ENCODE results near the gene TMC6. TPM values are rescaled to one million over a fixed set of nuclear protein-coding genes. Genes with fewer than 3 reads are reported as not detected.
A peak's percentile ranks its signal among the peaks of the same experiment; 100 is the strongest.

Gene TMC6
- total RNA-seq, 1 donor from 2014 or later = 265 TPM

GRCh38 chr17:78111016-78111726 lies 17.4 kb downstream of the TMC6 start:
- Mint-ChIP-seq H3K27ac (no peak overlapping the region), H3K27me3 (ENCODE audit: insufficient read depth) (no peaks in the 10 kb centered on the region), H3K4me1 (ENCODE audit: low read depth) (peaks cover 35% of the 10 kb centered on the region), H3K36me3 (ENCODE audit: low read depth) (peaks cover 37% of the 10 kb centered on the region), H3K9me3 (no peaks in the 10 kb centered on the region), H3K4me3 (no peak overlapping the region)
- intact Hi-C loops (cut with micrococcal nuclease) = loop anchor here (5.0 kb wide), 1 partner anchor 94 kb away; no protein-coding TSS in a partner anchor
- DNase-seq (ENCODE audit: low spot score) = no peak

- H3K4me3 Mint-ChIP-seq = no peak overlapping the region
- H3K27me3 Mint-ChIP-seq (ENCODE audit: insufficient read depth) = no peaks in the 10 kb centered on the region
- no peaks in the 10 kb centered on the region for H3K9me3 Mint-ChIP-seq
- H3K36me3 Mint-ChIP-seq (ENCODE audit: low read depth) = peaks cover 37% of the 10 kb centered on the region
- peak overlapping the region; percentile 34 for H3K27ac Mint-ChIP-seq
- no peak for DNase-seq (ENCODE audit: low spot score)
- peaks cover 35% of the 10 kb centered on the region for H3K4me1 Mint-ChIP-seq (ENCODE audit: low read depth)
- intact Hi-C loops (cut with micrococcal nuclease) = loop anchor here (5.0 kb wide), 1 partner anchor 93 kb away; no protein-coding TSS in a partner anchor
These were observed 18.1 kb downstream of the TMC6 start for GRCh38 chr17:78110363-78111015.

GRCh38 chr17:78109489-78109761 lies 19.1 kb downstream of the TMC6 start:
- no peak overlapping the region for H3K4me3 Mint-ChIP-seq
- no peak for DNase-seq (ENCODE audit: low spot score)
- H3K4me1 Mint-ChIP-seq (ENCODE audit: low read depth) = peaks cover 29% of the 10 kb centered on the region
- H3K27me3 Mint-ChIP-seq (ENCODE audit: insufficient read depth) = no peaks in the 10 kb centered on the region
- peaks cover 33% of the 10 kb centered on the region for H3K36me3 Mint-ChIP-seq (ENCODE audit: low read depth)
- intact Hi-C loops (cut with micrococcal nuclease) = no loop called here
- H3K9me3 Mint-ChIP-seq = no peaks in the 10 kb centered on the region
- no peak overlapping the region for H3K27ac Mint-ChIP-seq

- Mint-ChIP-seq H3K4me3 (no peak overlapping the region), H3K4me1 (ENCODE audit: low read depth) (peaks cover 24% of the 10 kb centered on the region), H3K27ac (peak overlapping the region; percentile 18), H3K27me3 (ENCODE audit: insufficient read depth) (no peaks in the 10 kb centered on the region), H3K9me3 (no peaks in the 10 kb centered on the region), H3K36me3 (ENCODE audit: low read depth) (peaks cover 29% of the 10 kb centered on the region)
- DNase-seq (ENCODE audit: low spot score) = no peak
- intact Hi-C loops (cut with micrococcal nuclease) = no loop called here
These were observed 19.6 kb downstream of the TMC6 start for GRCh38 chr17:78108726-78109488.

GRCh38 chr17:78107976-78108725 lies 20.4 kb downstream of the TMC6 start:
- no peaks in the 10 kb centered on the region for H3K9me3 Mint-ChIP-seq
- H3K4me1 Mint-ChIP-seq (ENCODE audit: low read depth) = peaks cover 17% of the 10 kb centered on the region
- H3K27ac Mint-ChIP-seq = peak overlapping the region; percentile 79
- intact Hi-C loops (cut with micrococcal nuclease) = no loop called here
- H3K36me3 Mint-ChIP-seq (ENCODE audit: low read depth) = peaks cover 27% of the 10 kb centered on the region
- no peak overlapping the region for H3K4me3 Mint-ChIP-seq
- no peaks in the 10 kb centered on the region for H3K27me3 Mint-ChIP-seq (ENCODE audit: insufficient read depth)
- no peak for DNase-seq (ENCODE audit: low spot score)

- no peaks in the 10 kb centered on the region for H3K27me3 Mint-ChIP-seq (ENCODE audit: insufficient read depth)
- intact Hi-C loops (cut with micrococcal nuclease) = no loop called here
- DNase-seq (ENCODE audit: low spot score) = no peak
- H3K4me3 Mint-ChIP-seq = no peak overlapping the region
- peaks cover 22% of the 10 kb centered on the region for H3K36me3 Mint-ChIP-seq (ENCODE audit: low read depth)
- peaks cover 11% of the 10 kb centered on the region for H3K4me1 Mint-ChIP-seq (ENCODE audit: low read depth)
- H3K9me3 Mint-ChIP-seq = no peaks in the 10 kb centered on the region
- peak overlapping the region; percentile 79 for H3K27ac Mint-ChIP-seq
These were observed 21.1 kb downstream of the TMC6 start for GRCh38 chr17:78107457-78107856.

- no peaks in the 10 kb centered on the region for H3K9me3 Mint-ChIP-seq
- H3K27me3 Mint-ChIP-seq (ENCODE audit: insufficient read depth) = no peaks in the 10 kb centered on the region
- peaks cover 26% of the 10 kb centered on the region for H3K36me3 Mint-ChIP-seq (ENCODE audit: low read depth)
- DNase-seq (ENCODE audit: low spot score) = no peak
- intact Hi-C loops (cut with micrococcal nuclease) = no loop called here
- no peak overlapping the region for H3K27ac Mint-ChIP-seq
- peaks cover 9% of the 10 kb centered on the region for H3K4me1 Mint-ChIP-seq (ENCODE audit: low read depth)
- no peak overlapping the region for H3K4me3 Mint-ChIP-seq
These were observed 22.3 kb downstream of the TMC6 start for GRCh38 chr17:78106211-78106610.

- Mint-ChIP-seq H3K9me3 (no peaks in the 10 kb centered on the region), H3K27me3 (ENCODE audit: insufficient read depth) (no peaks in the 10 kb centered on the region), H3K4me1 (ENCODE audit: low read depth) (peaks cover 9% of the 10 kb centered on the region), H3K27ac (no peak overlapping the region), H3K4me3 (no peak overlapping the region), H3K36me3 (ENCODE audit: low read depth) (peaks cover 26% of the 10 kb centered on the region)
- no peak for DNase-seq (ENCODE audit: low spot score)
- intact Hi-C loops (cut with micrococcal nuclease) = no loop called here
These were observed 23.0 kb downstream of the TMC6 start for GRCh38 chr17:78105551-78105950.

GRCh38 chr17:78105101-78105500 lies 23.5 kb downstream of the TMC6 start:
- Mint-ChIP-seq H3K27ac (no peak overlapping the region), H3K4me3 (no peak overlapping the region), H3K9me3 (no peaks in the 10 kb centered on the region), H3K27me3 (ENCODE audit: insufficient read depth) (no peaks in the 10 kb centered on the region), H3K36me3 (ENCODE audit: low read depth) (peaks cover 23% of the 10 kb centered on the region), H3K4me1 (ENCODE audit: low read depth) (peaks cover 9% of the 10 kb centered on the region)
- DNase-seq (ENCODE audit: low spot score) = no peak
- intact Hi-C loops (cut with micrococcal nuclease) = no loop called here

- H3K27ac Mint-ChIP-seq = no peak overlapping the region
- intact Hi-C loops (cut with micrococcal nuclease) = no loop called here
- no peaks in the 10 kb centered on the region for H3K9me3 Mint-ChIP-seq
- H3K36me3 Mint-ChIP-seq (ENCODE audit: low read depth) = peaks cover 27% of the 10 kb centered on the region
- H3K27me3 Mint-ChIP-seq (ENCODE audit: insufficient read depth) = no peaks in the 10 kb centered on the region
- H3K4me1 Mint-ChIP-seq (ENCODE audit: low read depth) = peaks cover 9% of the 10 kb centered on the region
- no peak overlapping the region for H3K4me3 Mint-ChIP-seq
- DNase-seq (ENCODE audit: low spot score) = no peak
These were observed 24.0 kb downstream of the TMC6 start for GRCh38 chr17:78104540-78104941.

- Mint-ChIP-seq H3K27me3 (ENCODE audit: insufficient read depth) (no peaks in the 10 kb centered on the region), H3K4me1 (ENCODE audit: low read depth) (peaks cover 9% of the 10 kb centered on the region), H3K36me3 (ENCODE audit: low read depth) (peaks cover 31% of the 10 kb centered on the region), H3K9me3 (no peaks in the 10 kb centered on the region), H3K4me3 (no peak overlapping the region), H3K27ac (no peak overlapping the region)
- intact Hi-C loops (cut with micrococcal nuclease) = no loop called here
- DNase-seq (ENCODE audit: low spot score) = no peak
These were observed 25.2 kb downstream of the TMC6 start for GRCh38 chr17:78103311-78103710.

GRCh38 chr17:78101542-78101941 lies 27.0 kb downstream of the TMC6 start:
- Mint-ChIP-seq H3K9me3 (no peaks in the 10 kb centered on the region), H3K27me3 (ENCODE audit: insufficient read depth) (no peaks in the 10 kb centered on the region), H3K36me3 (ENCODE audit: low read depth) (peaks cover 36% of the 10 kb centered on the region), H3K4me3 (no peak overlapping the region), H3K4me1 (ENCODE audit: low read depth) (no peaks in the 10 kb centered on the region), H3K27ac (no peak overlapping the region)
- DNase-seq (ENCODE audit: low spot score) = no peak
- intact Hi-C loops (cut with micrococcal nuclease) = no loop called here
